ENCODE results near the gene FBH1.

The FBH1 gene

GRCh38 chr10:5930272-5930671 lies 40.2 kb downstream of the FBH1 start:
- no peak for DNase-seq (ENCODE audit: low read depth)
- H3K4me3 ChIP-seq (ENCODE audit: low read length): no peak overlapping the region
- TF ChIP-seq, protein P1, sequence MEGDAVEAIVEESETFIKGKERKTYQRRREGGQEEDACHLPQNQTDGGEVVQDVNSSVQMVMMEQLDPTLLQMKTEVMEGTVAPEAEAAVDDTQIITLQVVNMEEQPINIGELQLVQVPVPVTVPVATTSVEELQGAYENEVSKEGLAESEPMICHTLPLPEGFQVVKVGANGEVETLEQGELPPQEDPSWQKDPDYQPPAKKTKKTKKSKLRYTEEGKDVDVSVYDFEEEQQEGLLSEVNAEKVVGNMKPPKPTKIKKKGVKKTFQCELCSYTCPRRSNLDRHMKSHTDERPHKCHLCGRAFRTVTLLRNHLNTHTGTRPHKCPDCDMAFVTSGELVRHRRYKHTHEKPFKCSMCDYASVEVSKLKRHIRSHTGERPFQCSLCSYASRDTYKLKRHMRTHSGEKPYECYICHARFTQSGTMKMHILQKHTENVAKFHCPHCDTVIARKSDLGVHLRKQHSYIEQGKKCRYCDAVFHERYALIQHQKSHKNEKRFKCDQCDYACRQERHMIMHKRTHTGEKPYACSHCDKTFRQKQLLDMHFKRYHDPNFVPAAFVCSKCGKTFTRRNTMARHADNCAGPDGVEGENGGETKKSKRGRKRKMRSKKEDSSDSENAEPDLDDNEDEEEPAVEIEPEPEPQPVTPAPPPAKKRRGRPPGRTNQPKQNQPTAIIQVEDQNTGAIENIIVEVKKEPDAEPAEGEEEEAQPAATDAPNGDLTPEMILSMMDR (conservative IDR thresholded peaks at IDR 0.05; ENCODE audit: low read length): no peak

GRCh38 chr10:5932345-5932744 lies 42.3 kb downstream of the FBH1 start:
- no peak overlapping the region for H3K4me3 ChIP-seq (ENCODE audit: low read length)
- peak; percentile 8 for DNase-seq (ENCODE audit: low read depth)
- TF ChIP-seq, protein P1 (conservative IDR thresholded peaks at IDR 0.05; ENCODE audit: low read length): no peak

- no peak for DNase-seq (ENCODE audit: low read depth)
- no peak overlapping the region for H3K4me3 ChIP-seq (ENCODE audit: low read length)
- TF ChIP-seq, protein P1 (conservative IDR thresholded peaks at IDR 0.05; ENCODE audit: low read length): no peak
Measured at GRCh38 chr10:5933909-5934546, 44.0 kb downstream of the FBH1 start.

GRCh38 chr10:5935628-5936027 lies 45.6 kb downstream of the FBH1 start:
- DNase-seq (ENCODE audit: low read depth): no peak
- no peak overlapping the region for H3K4me3 ChIP-seq (ENCODE audit: low read length)
- TF ChIP-seq, protein P1 (conservative IDR thresholded peaks at IDR 0.05; ENCODE audit: low read length): no peak

- TF ChIP-seq, protein P1 (conservative IDR thresholded peaks at IDR 0.05; ENCODE audit: low read length): no peak
- H3K4me3 ChIP-seq (ENCODE audit: low read length): no peak overlapping the region
- no peak for DNase-seq (ENCODE audit: low read depth)
Measured at GRCh38 chr10:5937016-5937415, 47.0 kb downstream of the FBH1 start.

- TF ChIP-seq, protein P1 (conservative IDR thresholded peaks at IDR 0.05; ENCODE audit: low read length): no peak
- no peak overlapping the region for H3K4me3 ChIP-seq (ENCODE audit: low read length)
- DNase-seq (ENCODE audit: low read depth): no peak
Measured at GRCh38 chr10:5938291-5938690, 48.2 kb downstream of the FBH1 start.

DNA sequence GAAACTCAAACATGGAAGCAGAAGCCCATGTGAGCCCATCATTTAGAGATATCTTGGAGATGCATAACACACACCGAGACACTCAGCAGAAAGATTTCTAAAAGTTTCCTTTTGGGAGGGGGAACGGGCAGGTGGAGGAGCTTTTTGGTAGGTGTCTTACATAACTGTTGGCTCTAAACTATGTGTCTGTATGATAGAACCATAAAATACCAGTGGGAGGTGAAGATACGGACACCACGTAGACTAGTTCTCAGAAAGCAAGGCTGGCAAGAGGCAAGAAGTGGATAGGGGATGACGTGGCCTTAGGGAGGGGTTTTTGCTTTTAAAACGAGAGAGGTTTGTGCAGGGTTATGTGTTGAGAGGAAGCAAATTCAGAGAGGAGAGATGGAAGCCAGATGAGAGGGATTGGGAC lies 50.8 kb downstream of the FBH1 start:
- no peak overlapping the region for H3K4me3 ChIP-seq (ENCODE audit: low read length)
- TF ChIP-seq, protein P1 (conservative IDR thresholded peaks at IDR 0.05; ENCODE audit: low read length): no peak
- no peak for DNase-seq (ENCODE audit: low read depth)

Measured in AG10803 (cell line).